ENCODE results near the gene PRDM10. TPM values are rescaled to one million over a fixed set of nuclear protein-coding genes. Genes with fewer than 3 reads are reported as not detected.
A peak's percentile ranks its signal among the peaks of the same experiment; 100 is the strongest.
"Not testable (repeated sequence)": the region's sequence is repeated elsewhere in the genome, so short reads cannot be mapped to it uniquely, and the experiment has no call there.

PRDM10 gene
- total and polyA plus RNA-seq, 4 donors, result 6.8 to 10.8 (median 8.4) TPM

- not testable (repeated sequence) for H3K36me3 ChIP-seq (ENCODE audit: control insufficient read depth, insufficient read depth, low read length); H3K27ac ChIP-seq (ENCODE audit: low read depth, low read length); H3K9me3 ChIP-seq (ENCODE audit: control insufficient read depth, insufficient read depth, low read length); H3K4me3 ChIP-seq (ENCODE audit: low read depth, low read length); DNase-seq (ENCODE audit: low read depth in 4 of 6, low spot score in 6 of 6); H3K27me3 ChIP-seq (ENCODE audit: control insufficient read depth, insufficient read depth, low read length); H3K4me1 ChIP-seq (ENCODE audit: control insufficient read depth, insufficient read depth, low read length)
- WGBS (ENCODE audit: insufficient coverage), result 100% methylated on average over 1 of the region's 1 CpG
Observed at GRCh38 chr11:129954703-129955102, 47.9 kb downstream of the PRDM10 start.

GRCh38 chr11:129951866-129952262 is 50.8 kb downstream of the PRDM10 start:
- Histone ChIP-seq H3K27me3 (ENCODE audit: control insufficient read depth, insufficient read depth, low read length) (no peaks in the 10 kb centered on the region), H3K27ac (ENCODE audit: low read depth, low read length) (peak overlapping the region; percentile 20), H3K4me3 (ENCODE audit: low read depth, low read length) (no peak overlapping the region), H3K36me3 (ENCODE audit: control insufficient read depth, insufficient read depth, low read length) (peaks cover 6% of the 10 kb centered on the region), H3K9me3 (ENCODE audit: control insufficient read depth, insufficient read depth, low read length) (no peaks in the 10 kb centered on the region), H3K4me1 (ENCODE audit: control insufficient read depth, insufficient read depth, low read length) (peaks cover 12% of the 10 kb centered on the region)
- DNase-seq (ENCODE audit: low read depth in 4 of 6, low spot score in 6 of 6), result no peak
- no CpG with 5 or more reads among the region's 1 CpG for WGBS (ENCODE audit: insufficient coverage)

GRCh38 chr11:129951201-129951865 is 51.3 kb downstream of the PRDM10 start:
- Histone ChIP-seq H3K27ac (ENCODE audit: low read depth, low read length) (peak overlapping the region; percentile 20), H3K4me3 (ENCODE audit: low read depth, low read length) (no peak overlapping the region), H3K9me3 (ENCODE audit: control insufficient read depth, insufficient read depth, low read length) (no peaks in the 10 kb centered on the region), H3K4me1 (ENCODE audit: control insufficient read depth, insufficient read depth, low read length) (peaks cover 12% of the 10 kb centered on the region), H3K27me3 (ENCODE audit: control insufficient read depth, insufficient read depth, low read length) (no peaks in the 10 kb centered on the region), H3K36me3 (ENCODE audit: control insufficient read depth, insufficient read depth, low read length) (peaks cover 12% of the 10 kb centered on the region)
- DNase-seq (ENCODE audit: low read depth in 4 of 6, low spot score in 6 of 6), result peak in 2 of 6 donors; percentile 30 to 70
- WGBS (ENCODE audit: insufficient coverage), result 20% methylated on average over 1 of the region's 10 CpGs

GRCh38 chr11:129950101-129951091 is 52.2 kb downstream of the PRDM10 start:
- Histone ChIP-seq H3K27me3 (ENCODE audit: control insufficient read depth, insufficient read depth, low read length) (no peaks in the 10 kb centered on the region), H3K9me3 (ENCODE audit: control insufficient read depth, insufficient read depth, low read length) (no peaks in the 10 kb centered on the region), H3K4me3 (ENCODE audit: low read depth, low read length) (no peak overlapping the region), H3K36me3 (ENCODE audit: control insufficient read depth, insufficient read depth, low read length) (peaks cover 19% of the 10 kb centered on the region), H3K27ac (ENCODE audit: low read depth, low read length) (peak overlapping the region; percentile 20), H3K4me1 (ENCODE audit: control insufficient read depth, insufficient read depth, low read length) (peaks cover 12% of the 10 kb centered on the region)
- peak in 5 of 6 donors; percentile 20 to 81 (median 44) for DNase-seq (ENCODE audit: low read depth in 4 of 6, low spot score in 6 of 6)
- WGBS (ENCODE audit: insufficient coverage), result 38% methylated on average over 9 of the region's 17 CpGs

- H3K4me3 ChIP-seq (ENCODE audit: low read depth, low read length), result no peak overlapping the region
- H3K27me3 ChIP-seq (ENCODE audit: control insufficient read depth, insufficient read depth, low read length), result no peaks in the 10 kb centered on the region
- H3K36me3 ChIP-seq (ENCODE audit: control insufficient read depth, insufficient read depth, low read length), result peaks cover 23% of the 10 kb centered on the region
- no CpG with 5 or more reads among the region's 1 CpG for WGBS (ENCODE audit: insufficient coverage)
- H3K4me1 ChIP-seq (ENCODE audit: control insufficient read depth, insufficient read depth, low read length), result peaks cover 12% of the 10 kb centered on the region
- H3K27ac ChIP-seq (ENCODE audit: low read depth, low read length), result no peak overlapping the region
- H3K9me3 ChIP-seq (ENCODE audit: control insufficient read depth, insufficient read depth, low read length), result no peaks in the 10 kb centered on the region
- DNase-seq (ENCODE audit: low read depth in 4 of 6, low spot score in 6 of 6), result peak in 1 of 6 donors; percentile 22
Observed at GRCh38 chr11:129948926-129949466, 53.6 kb downstream of the PRDM10 start.

GRCh38 chr11:129947474-129947873 is 55.2 kb downstream of the PRDM10 start:
- WGBS (ENCODE audit: insufficient coverage), result 77% methylated on average over 2 of the region's 5 CpGs
- no peak for DNase-seq (ENCODE audit: low read depth in 4 of 6, low spot score in 6 of 6)
- no peaks in the 10 kb centered on the region for H3K9me3 ChIP-seq (ENCODE audit: control insufficient read depth, insufficient read depth, low read length)
- no peak overlapping the region for H3K27ac ChIP-seq (ENCODE audit: low read depth, low read length)
- peaks cover 23% of the 10 kb centered on the region for H3K36me3 ChIP-seq (ENCODE audit: control insufficient read depth, insufficient read depth, low read length)
- no peak overlapping the region for H3K4me3 ChIP-seq (ENCODE audit: low read depth, low read length)
- no peaks in the 10 kb centered on the region for H3K27me3 ChIP-seq (ENCODE audit: control insufficient read depth, insufficient read depth, low read length)
- peaks cover 12% of the 10 kb centered on the region for H3K4me1 ChIP-seq (ENCODE audit: control insufficient read depth, insufficient read depth, low read length)

GRCh38 chr11:129946965-129947364 is 55.7 kb downstream of the PRDM10 start:
- Histone ChIP-seq H3K4me3 (ENCODE audit: low read depth, low read length) (no peak overlapping the region), H3K36me3 (ENCODE audit: control insufficient read depth, insufficient read depth, low read length) (peaks cover 23% of the 10 kb centered on the region), H3K9me3 (ENCODE audit: control insufficient read depth, insufficient read depth, low read length) (no peaks in the 10 kb centered on the region), H3K27me3 (ENCODE audit: control insufficient read depth, insufficient read depth, low read length) (no peaks in the 10 kb centered on the region), H3K27ac (ENCODE audit: low read depth, low read length) (no peak overlapping the region), H3K4me1 (ENCODE audit: control insufficient read depth, insufficient read depth, low read length) (peaks cover 12% of the 10 kb centered on the region)
- DNase-seq (ENCODE audit: low read depth in 4 of 6, low spot score in 6 of 6), result no peak
- WGBS (ENCODE audit: insufficient coverage), result 98% methylated on average over 15 of the region's 15 CpGs

GRCh38 chr11:129946256-129946655 is 56.4 kb downstream of the PRDM10 start:
- no peak for DNase-seq (ENCODE audit: low read depth in 4 of 6, low spot score in 6 of 6)
- no peak overlapping the region for H3K27ac ChIP-seq (ENCODE audit: low read depth, low read length)
- no peak overlapping the region for H3K4me3 ChIP-seq (ENCODE audit: low read depth, low read length)
- H3K36me3 ChIP-seq (ENCODE audit: control insufficient read depth, insufficient read depth, low read length), result peaks cover 23% of the 10 kb centered on the region
- 91% methylated on average over 2 of the region's 4 CpGs for WGBS (ENCODE audit: insufficient coverage)
- peaks cover 12% of the 10 kb centered on the region for H3K4me1 ChIP-seq (ENCODE audit: control insufficient read depth, insufficient read depth, low read length)
- H3K27me3 ChIP-seq (ENCODE audit: control insufficient read depth, insufficient read depth, low read length), result no peaks in the 10 kb centered on the region
- no peaks in the 10 kb centered on the region for H3K9me3 ChIP-seq (ENCODE audit: control insufficient read depth, insufficient read depth, low read length)

- no peak overlapping the region for H3K27ac ChIP-seq (ENCODE audit: low read depth, low read length)
- no peaks in the 10 kb centered on the region for H3K27me3 ChIP-seq (ENCODE audit: control insufficient read depth, insufficient read depth, low read length)
- peaks cover 10% of the 10 kb centered on the region for H3K4me1 ChIP-seq (ENCODE audit: control insufficient read depth, insufficient read depth, low read length)
- H3K9me3 ChIP-seq (ENCODE audit: control insufficient read depth, insufficient read depth, low read length), result no peaks in the 10 kb centered on the region
- peaks cover 23% of the 10 kb centered on the region for H3K36me3 ChIP-seq (ENCODE audit: control insufficient read depth, insufficient read depth, low read length)
- DNase-seq (ENCODE audit: low read depth in 4 of 6, low spot score in 6 of 6), result no peak
- 100% methylated on average over 5 of the region's 11 CpGs for WGBS (ENCODE audit: insufficient coverage)
- H3K4me3 ChIP-seq (ENCODE audit: low read depth, low read length), result no peak overlapping the region
Observed at GRCh38 chr11:129945373-129945772, 57.3 kb downstream of the PRDM10 start.
